DMS53 treated with DMSO at 0.1 percent for 48 hours (cell line): Measurements from ENCODE around the gene DNAH1.
"Not testable (repeated sequence)": the region's sequence is repeated elsewhere in the genome, so short reads cannot be mapped to it uniquely, and the experiment has no call there.

Experiments
- DNase-seq: peaks from one replicate; lab custom pipeline; 2025; ENCODE audit not compliant: unreplicated experiment; lab: John Stamatoyannopoulos, UW

DNAH1 gene

DNA sequence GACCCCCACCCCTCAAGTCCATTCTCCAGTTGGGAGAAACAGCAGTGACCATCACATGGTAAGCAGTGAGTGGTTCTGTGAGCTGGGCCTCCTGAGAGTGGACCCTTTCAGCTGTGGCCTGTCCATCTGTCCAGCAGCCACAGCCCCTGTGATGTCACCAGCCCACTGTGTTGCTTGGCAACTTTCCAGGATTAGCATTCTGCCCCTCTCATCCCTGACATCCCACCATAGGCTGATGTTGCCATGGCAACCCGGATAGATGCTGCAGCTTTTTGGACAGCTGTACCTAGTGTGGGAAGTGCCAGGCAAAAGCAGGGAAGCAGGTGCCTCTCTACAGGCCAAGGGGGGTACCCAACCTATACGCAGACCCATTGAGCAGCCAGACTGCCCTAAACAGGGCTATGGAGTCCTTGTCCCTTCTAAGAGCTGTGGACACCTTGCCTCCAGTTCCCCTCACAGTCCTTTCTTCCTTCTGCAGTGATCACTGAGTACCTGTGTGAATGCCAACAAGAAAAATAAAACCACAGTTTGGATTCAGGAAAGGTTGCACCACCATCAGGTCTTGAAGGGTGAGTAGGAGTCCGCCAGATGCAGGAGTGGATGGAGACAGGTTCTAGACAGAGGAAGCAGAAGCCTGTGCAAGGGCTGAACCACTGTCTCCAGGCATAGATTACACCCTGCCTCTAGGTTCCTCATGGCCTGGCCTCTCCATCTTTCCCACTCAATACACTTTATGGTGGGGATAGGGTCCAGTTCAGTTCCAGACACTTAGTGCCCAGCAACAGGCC, at the start of gene DNAH1:
DNAH1 (plus strand) TSS at position 343 of the 788 bp plus-strand sequence. CDS start 6,124 bp downstream, outside the sequence.
- no peak for DNase-seq

DNA sequence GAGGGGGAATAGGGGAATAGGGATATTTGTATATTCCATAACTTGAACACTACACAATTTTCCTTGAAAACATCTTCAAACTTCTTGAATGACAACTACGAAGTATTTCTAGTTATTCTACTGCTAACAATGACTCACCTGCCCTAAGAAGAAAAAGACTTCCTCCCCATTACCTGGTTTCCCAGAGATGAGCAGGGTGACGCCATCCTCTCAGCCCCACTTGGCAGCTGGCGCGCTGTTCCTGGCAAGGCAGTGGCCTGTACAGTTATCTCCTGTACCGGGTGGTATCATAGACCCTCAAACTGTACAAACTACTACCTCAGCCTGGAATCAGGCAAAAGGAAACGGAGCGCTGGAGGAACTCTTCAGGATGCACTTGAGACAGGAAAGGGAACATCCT, 48.1 kb upstream of the DNAH1 start:
- no peak for DNase-seq

DNA sequence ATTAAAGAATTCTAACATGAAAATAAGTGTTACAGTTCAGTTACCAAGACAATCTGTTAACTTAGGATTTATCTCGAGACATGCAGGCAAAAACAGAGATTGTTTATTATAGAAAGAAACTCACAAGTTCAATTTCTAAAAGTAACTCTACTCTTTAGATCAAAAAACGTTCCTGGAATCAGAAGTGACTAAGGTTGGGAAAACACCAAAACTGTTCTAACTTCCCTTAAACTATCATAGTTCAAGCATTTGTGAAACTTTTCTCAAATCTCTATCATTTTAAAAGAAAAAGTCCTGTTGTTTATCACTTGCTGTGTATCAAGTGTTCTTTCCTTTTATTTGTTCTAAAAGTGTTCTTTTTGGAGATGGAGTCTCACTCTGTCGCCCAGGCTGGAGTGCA, 46.3 kb upstream of the DNAH1 start:
- no peak for DNase-seq

DNA sequence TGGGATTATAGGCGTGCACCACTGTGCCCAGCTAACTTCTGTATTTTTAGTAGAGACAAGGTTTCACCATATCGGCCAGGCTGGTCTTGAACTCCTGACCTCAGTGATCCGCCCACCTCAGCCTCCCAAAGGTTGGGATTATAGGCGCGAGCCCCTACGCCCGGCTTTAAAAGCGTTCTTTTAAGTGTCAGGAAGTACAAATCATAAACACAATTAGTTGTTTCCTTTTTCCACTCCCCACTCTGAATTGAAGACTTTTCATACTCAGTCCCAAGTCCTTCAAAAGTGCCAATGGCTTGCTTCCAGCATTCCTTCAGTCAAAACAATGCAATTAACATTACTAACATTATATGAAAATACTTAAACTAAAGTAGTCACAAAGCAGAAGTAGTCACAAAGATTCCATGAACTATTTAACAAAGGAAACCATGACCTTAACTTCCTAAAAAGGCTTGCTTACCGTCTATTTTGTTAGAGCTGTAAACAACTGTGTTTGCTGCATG, 45.8 kb upstream of the DNAH1 start:
- no peak for DNase-seq

DNA sequence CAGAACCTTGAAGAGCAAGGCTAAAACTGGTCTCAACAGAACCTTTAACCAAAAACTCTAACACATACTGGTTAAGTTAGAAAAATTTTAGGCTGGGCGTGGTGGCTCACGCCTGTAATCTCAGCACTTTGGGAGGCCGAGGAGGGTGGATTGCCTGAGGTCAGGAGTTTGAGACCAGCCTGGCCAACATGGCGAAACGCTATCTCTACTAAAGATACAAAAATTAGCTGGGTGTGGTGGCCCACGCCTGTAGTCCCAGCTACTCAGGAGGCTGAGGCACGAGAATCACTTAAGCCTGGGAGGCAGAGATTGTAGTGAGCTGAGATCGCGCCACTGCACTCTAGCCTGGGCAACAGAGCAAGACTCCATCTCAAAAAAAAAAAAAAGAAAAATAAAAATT, 43.9 kb upstream of the DNAH1 start:
- DNase-seq, result not testable (repeated sequence)

DNA sequence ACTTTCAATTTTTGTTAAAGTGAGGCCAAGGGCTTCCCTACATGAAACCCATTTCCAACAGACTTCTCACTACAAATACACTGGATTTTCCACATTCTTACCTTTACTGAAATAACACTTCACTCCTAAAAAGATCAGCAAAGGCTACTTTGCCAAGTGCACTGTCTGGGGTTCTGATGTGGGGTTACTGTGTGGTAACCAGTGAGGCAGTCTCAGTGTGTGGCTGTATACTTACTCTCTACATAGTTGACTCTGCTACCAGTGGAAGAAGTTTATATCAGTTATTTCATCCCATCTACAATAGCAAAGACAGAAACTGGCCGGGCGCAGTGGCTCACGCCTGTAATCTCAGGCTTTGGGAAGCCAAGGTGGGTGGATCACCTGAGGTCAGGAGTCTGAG, 43.3 kb upstream of the DNAH1 start:
- DNase-seq, result no peak

DNA sequence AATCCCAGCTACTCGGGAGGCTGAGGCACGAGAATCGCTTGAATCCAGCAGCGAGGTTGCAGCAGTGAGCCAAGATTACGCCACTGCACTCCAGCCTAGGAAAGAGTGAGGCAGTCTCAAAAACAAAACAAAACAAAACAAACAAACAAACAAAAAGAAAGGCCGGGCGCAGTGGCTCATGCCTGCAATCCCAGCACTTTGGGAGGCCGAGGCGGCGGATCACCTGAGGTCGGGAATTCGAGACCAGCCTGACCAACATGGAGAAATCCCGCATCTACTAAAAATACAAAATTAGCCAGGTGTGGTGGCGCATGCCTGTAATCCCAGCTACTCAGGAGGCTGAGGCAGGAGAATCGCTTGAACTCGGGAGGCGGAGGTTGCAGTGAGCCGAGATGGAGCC, 41.3 kb upstream of the DNAH1 start:
- not testable (repeated sequence) for DNase-seq

DNA sequence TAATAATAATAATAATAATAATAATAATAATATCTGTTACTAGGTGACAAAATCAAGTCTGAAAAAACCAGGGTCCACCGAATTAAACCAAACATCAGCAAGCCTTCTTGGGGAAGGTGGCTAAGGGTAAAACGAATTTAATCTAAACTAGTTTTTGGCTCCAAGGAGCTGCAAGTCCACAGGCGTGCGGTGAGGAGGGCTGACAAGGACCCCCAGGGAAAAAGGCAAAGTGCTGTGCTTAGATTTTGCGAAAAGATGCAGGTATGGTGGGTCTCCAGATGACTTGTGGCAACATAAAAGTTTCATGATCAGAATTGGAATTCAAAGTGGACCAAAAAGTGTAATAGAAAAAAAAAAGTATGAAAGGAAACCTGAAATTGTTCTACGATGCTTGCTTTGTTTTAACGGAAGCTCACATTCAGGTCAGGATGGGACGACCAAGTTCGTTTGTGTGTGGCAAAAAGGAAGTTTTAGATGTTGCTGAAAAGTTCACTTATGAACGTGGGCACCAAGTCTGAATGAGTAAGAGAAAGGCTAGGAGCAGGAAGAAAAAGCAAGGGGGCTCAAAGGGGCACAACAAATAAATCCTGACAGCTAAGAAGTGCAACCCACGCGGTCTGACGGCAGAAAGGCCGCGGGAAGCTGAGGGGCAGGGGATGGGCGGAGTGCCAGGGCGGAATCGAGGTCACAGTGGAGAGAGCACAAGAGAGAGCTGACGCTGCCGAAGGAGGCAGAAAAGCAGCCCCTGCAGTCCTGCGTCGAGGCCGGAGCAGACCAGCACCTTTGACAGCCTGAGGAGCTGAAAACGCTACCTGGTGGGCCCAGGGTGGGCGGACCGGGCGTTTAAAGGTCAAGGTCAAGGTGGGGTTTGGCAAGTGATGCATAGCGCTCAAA, 38.8 kb upstream of the DNAH1 start:
- no peak for DNase-seq

DNA sequence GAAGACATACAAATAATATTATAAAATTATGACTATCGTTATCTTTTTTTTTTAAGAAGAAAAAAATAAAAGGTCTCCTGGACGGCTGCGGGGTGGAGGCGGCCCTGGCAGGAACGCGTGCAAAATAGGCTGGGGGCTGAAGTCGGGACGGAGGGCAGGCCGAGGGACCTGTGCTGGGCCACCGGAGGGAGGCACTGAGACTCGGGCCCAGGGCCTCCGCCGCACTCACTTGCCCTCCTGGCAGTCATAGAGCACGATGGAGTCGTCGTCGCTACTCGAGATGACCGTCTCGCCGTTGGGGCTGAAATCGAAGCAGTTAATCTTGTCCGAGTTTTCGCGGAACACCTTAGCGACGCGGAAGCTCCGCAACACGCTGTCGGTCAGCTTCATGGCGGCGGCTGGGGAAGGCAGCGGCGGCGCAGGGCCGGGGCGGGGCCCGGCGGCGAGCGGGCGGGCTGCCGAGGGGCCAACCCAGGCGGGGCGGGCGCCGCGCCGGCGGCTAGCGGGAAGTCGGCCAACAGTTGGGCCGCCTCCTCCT, 38.1 kb upstream of the DNAH1 start:
- DNase-seq, result no peak

DNA sequence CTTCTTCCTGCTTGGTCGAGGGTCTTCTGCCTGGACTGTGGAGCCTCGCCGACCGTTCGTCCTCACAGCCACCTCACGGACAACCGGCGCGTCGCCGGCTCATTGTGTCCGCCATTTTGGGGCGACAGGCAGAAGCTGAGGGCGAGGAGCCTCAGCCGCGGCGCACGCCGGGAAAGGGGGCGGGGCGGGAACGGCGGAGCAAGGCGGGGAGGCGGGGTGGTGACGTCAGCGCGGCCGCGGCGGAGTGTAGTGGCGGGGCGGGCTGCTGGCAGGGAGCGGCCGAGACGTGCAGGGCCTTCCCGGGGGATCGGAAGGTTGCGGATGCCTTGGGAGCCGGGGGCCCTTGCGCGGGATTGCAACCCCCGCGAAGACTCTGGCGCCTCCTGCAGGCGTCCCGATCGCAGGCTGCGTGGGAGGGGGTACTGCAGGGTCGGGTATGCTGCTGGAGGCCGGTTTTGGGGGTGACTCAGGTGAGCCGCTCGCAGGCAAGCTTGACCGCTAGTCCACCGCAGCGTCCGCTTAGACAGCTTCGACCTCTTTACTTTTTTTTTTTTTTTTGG, 37.5 kb upstream of the DNAH1 start, which contains the start of gene WDR82:
WDR82 (minus strand) TSS at position 140 of the 560 bp plus-strand sequence. CDS start 288 bp downstream, outside the sequence.
- DNase-seq, result peak; percentile 35

DNA sequence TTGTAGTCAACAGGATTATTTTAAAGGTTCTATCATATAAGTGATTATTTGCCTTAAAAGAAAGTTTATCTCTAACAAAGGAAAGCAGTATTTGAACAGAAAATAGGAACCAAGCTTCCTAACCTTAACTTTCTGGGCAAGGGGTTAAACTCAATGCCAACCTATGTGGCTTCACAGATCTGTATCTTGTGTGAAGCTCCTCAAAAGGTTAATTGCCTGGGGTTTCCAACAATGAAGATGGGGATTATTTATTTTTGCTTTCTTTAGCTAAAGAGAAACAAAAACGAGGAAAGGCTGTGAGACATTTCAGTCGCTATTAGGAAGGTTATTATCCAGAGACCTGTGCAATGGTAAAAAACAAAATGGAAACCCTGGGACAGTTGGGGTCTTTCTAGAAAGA, 36.5 kb upstream of the DNAH1 start:
- DNase-seq, result no peak

DNA sequence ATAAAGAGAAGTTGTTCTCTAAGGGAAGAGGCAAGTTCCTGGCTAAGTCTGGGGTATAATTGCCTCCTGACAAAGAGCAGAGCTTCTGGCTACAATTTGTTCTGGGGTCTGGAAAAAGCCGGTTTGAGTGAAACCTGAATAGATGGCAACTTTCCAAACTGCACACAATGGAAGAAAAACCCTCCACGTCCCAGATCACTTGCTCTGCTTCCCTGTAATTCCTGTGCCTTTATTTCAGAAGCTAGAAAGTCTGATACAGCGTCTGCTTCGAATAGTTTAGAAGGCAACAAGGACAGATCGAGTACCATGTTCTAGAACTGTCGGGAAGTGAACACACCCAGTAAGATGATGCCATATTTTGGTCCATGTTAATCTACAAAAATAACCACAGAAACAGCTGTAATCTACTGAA, 36.1 kb upstream of the DNAH1 start:
- no peak for DNase-seq

DNA sequence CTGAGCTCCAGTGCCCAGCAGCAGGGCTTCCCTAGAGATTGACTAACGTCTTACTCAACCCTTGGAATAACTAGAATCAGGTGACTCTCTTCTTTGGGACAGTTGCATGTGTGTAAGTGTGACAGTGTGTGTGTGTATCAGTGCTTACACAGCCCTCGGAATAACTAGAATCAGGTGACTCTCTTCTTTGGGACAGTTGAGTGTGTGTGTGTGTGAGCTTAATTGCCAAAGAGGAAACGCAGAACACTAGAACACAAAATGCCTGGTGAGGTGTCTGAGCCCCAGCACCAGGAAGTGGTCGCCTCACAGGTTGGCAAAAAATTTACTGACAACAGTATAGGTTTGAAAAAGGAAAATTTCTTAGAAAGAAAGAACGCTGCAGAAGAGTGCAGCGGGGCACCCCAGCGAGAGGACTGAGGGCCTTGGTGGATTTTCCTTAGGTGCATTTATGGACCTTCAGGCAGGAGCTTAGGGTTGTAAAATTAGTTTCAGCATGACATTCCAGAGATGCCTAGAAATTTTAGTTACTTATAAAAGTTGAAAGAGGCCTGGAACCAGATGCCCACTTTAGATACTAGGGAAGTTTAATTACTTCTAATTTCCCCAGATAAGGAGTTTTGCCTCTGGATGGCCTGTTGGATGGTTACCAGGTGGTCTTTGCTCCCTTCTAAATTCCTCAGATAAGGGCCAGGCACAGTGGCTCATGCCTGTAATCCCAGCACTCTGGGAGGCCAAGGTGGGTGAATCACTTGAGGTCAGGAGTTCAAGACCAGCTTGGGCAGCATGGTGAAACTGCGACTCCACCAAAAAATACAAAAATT, 33.9 kb upstream of the DNAH1 start:
- DNase-seq, result no peak

DNA sequence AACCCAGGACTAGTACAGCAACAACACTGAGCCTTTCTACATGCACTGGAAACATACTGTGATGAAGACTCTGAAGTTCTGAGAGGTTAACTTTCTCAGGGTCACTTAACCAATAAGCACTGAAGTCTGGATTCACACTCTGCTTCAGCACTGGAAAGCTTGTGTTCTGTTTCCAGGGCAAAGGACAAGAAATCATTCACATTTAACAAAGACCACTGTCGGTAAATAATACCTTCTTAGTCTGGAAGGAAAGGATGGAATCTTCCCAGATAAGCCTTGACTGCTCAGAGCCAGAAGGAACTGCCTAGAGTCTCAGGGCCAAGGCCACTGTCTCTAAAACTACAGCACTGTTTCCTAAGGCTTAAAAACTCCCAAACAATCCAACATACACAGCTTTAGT, 32.8 kb upstream of the DNAH1 start:
- no peak for DNase-seq

DNA sequence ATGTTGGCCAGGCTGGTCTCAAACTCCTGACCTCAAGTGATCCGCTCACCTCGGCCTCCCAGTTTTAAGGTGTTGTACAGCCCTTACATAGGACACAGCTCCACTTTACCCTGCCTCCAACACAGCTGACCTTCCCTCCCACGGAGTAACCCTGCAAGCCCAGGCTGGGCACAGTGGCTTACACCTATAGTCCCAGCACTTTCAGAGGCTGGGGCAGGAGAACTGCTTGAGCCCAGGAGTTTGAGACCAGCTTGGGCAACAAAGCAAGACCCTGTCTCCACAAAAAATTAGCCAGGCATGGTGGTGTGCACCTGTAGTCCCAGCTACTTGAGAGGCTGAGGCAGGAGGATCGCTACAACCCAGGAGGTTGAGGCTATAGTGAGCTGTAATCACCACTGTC, 32.1 kb upstream of the DNAH1 start:
- DNase-seq, result not testable (repeated sequence)

DNA sequence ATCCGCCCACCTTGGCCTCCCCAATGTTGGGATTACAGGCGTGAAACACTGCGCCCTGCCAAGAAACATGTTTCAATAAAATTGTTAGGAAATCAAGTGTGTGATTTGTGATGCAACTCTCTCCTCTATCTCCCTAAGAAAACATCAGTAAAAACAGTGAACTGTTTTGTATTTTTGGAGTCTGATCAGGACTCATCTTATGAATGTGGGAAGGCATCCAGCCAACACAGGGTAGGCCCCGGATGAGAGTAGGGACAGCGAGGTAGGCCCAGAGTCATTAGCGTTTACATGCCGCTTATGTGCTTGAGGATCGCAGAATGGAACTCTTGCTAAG, 29.4 kb upstream of the DNAH1 start:
- no peak for DNase-seq

DNA sequence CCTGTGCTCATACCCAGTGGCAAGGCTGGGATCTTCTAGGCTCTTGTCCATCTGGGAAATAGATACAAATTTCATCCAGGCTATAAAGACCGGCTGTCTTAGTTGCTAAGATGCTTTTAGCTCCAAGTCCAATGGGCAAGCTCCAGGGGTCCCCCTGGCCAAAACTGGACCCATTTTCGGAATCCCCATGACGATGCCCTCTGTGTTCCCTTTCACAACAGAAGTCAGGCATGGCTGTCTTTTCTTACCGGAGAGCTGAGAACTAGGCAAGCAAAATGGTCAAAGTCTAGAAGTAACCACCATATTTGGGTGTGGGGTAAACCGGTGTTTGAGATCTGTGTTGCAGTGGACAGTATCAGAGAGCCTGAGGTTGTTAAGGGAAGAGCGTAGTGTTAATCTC, 27.4 kb upstream of the DNAH1 start:
- DNase-seq, result no peak

DNA sequence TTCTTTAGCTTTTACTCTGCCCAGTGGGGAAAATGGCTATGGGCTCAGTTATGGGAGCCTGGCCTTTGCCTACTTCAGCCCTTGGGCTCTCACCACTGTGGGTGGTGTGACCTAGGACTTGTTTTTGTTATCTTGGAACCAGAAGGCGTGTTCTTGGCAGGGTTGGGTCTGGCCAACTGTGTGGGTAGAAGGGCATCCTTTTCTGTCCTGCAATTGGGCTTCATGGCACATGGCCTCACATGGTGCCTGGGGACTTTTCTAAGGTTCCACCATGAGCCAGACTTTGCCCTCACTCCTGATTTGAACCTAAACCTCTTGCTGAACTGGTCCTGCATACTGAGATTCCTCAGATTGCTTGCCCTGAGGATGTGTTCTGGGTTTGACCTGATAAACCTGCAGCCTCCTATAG, 26.8 kb upstream of the DNAH1 start:
- DNase-seq, result no peak

DNA sequence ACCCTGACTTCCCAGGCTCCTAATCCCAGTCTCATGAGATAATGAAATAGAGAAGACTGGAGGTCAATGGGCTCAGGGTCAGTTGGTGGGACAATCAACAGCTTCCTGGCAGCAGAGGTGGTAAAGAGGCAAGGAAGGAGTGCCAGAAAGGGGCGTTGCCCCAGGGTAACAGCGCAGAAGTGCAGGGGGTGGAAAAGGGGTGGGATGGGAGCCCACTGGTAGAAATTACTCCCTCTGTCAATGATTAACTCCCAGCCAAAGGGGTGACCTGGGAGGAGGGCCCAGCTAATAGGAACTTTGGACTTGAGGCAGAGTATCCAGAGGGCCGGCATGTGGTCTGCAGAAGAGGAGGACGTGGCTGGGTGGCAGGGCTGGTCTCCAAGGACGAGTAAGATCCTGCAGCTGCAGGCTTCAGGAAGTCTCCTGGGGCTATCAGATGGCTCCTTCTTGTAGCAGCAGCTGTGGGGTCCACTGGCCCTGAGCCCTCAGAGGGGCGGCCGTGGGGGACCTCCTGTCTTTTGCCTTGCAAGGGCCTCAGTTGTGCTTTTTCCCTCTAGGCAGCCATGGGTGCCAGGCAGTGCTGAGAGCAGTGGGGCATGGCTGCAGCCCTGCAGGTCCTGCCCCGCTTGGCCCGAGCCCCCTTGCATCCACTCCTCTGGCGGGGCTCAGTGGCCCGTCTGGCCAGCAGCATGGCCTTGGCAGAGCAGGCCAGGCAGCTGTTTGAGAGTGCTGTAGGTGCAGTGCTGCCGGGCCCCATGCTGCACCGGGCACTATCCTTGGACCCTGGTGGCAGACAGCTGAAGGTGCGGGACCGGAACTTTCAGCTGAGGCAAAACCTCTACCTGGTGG, 26.1 kb upstream of the DNAH1 start:
- DNase-seq, result no peak
